Type B pancreatic cell (in vitro differentiated cells): ENCODE results near the gene CNTNAP2. TPM values are rescaled to one million over a fixed set of nuclear protein-coding genes. Genes with fewer than 3 reads are reported as not detected.

Source experiments
- DNase-seq: peaks from one replicate; pipeline ENCODE4 v3.0.0; 2021; ENCODE audit warnings: mixed read lengths; ENCODE audit not compliant: unreplicated experiment; ENCODE audit errors: extremely low spot score
- H3K27ac Mint-ChIP-seq: 2 replicates; pipeline ENCODE4 v1.8.0; 2021; ENCODE audit warnings: mild to moderate bottlenecking, mixed read lengths
- H3K27me3 Mint-ChIP-seq: 2 replicates; pipeline ENCODE4 v1.8.0; 2021; ENCODE audit warnings: mixed read lengths
- H3K36me3 Mint-ChIP-seq: 2 replicates; pipeline ENCODE4 v1.8.0; 2021; ENCODE audit warnings: mixed read lengths
- H3K4me1 Mint-ChIP-seq: one replicate; pipeline ENCODE4 v1.8.0; 2021; ENCODE audit warnings: mixed read lengths; ENCODE audit not compliant: unreplicated experiment
- H3K4me3 Mint-ChIP-seq: 2 replicates; pipeline ENCODE4 v1.8.0; 2021; ENCODE audit warnings: mild to moderate bottlenecking, mixed read lengths
- H3K9me3 Mint-ChIP-seq: 2 replicates; pipeline ENCODE4 v1.8.0; 2021; ENCODE audit warnings: mixed read lengths
- CTCF ChIP-seq: fragments of 200-600 bp; sonication (generic); conservative IDR thresholded peaks from 2 replicates; pipeline ENCODE4 v1.5.0; 2021; ENCODE audit warnings: antibody characterized with exemption, mild to moderate bottlenecking
- total RNA-seq: library from RNA; stranded (reverse); gene quantifications from 2 replicates; pipeline ENCODE4 v1.2.1, GENCODE V29; 2021; ENCODE audit warnings: low replicate concordance

Gene CNTNAP2
- total RNA-seq, 1 donor from 2014 or later, result 26.8 TPM

- Mint-ChIP-seq H3K4me1 (peaks cover 6% of the 10 kb centered on the region), H3K4me3 (no peak overlapping the region), H3K9me3 (no peaks in the 10 kb centered on the region), H3K27ac (no peak overlapping the region), H3K36me3 (no peaks in the 10 kb centered on the region), H3K27me3 (no peaks in the 10 kb centered on the region)
- no peak for TF ChIP-seq CTCF
- DNase-seq, result no peak
These were observed 1194.7 kb downstream of the CNTNAP2 start for GRCh38 chr7:147311336-147311735.

DNA sequence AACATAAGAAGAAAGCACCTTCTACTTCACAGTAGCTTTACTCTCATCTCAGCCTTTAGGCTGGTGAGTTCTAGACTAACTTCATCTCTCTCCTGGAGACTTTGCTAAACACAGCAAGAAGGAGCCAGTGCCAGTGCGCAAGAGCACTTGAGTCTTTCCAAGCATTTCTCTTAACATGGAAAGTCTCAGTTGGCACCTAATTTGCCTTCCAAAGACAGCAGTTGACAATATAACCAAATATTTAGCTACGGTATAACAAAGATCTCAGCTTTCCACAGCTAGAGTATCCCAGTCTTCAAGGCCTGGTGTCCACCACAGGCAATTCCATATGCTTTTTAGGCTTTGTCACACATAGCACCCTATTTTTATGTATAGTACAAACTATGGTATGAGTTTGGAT lies 1204.9 kb downstream of the CNTNAP2 start:
- Mint-ChIP-seq H3K4me3 (no peak overlapping the region), H3K4me1 (no peaks in the 10 kb centered on the region), H3K36me3 (no peaks in the 10 kb centered on the region), H3K9me3 (no peaks in the 10 kb centered on the region), H3K27ac (no peak overlapping the region), H3K27me3 (no peaks in the 10 kb centered on the region)
- no peak for DNase-seq
- TF ChIP-seq CTCF, result no peak

DNA sequence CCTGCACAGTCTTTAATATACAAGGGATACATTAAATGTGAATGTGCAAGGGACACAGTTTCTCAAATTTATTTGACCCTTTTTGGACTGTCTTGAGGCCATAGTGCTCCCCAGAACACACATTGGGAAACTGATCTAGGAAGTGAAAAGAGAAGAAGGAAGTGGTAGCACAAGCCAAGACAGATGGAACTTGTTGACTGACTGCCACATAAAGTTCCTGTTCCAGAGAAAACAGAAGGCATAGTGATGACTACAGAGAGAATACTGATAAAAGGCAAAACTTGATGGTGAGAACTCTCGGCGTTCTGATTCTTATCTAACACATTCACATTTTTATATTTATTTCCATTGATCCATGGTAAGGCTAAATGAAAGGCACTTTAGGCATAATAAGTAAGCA lies 1216.4 kb downstream of the CNTNAP2 start:
- DNase-seq, result no peak
- no peak for TF ChIP-seq CTCF
- Mint-ChIP-seq H3K4me3 (no peak overlapping the region), H3K9me3 (peaks cover 3% of the 10 kb centered on the region), H3K27me3 (no peaks in the 10 kb centered on the region), H3K4me1 (no peaks in the 10 kb centered on the region), H3K27ac (no peak overlapping the region), H3K36me3 (no peaks in the 10 kb centered on the region)

- no peak for TF ChIP-seq CTCF
- no peak overlapping the region for H3K27ac Mint-ChIP-seq
- no peak overlapping the region for H3K4me3 Mint-ChIP-seq
- H3K9me3 Mint-ChIP-seq, result no peaks in the 10 kb centered on the region
- H3K4me1 Mint-ChIP-seq, result no peaks in the 10 kb centered on the region
- H3K36me3 Mint-ChIP-seq, result no peaks in the 10 kb centered on the region
- H3K27me3 Mint-ChIP-seq, result no peaks in the 10 kb centered on the region
- DNase-seq, result no peak
These were observed 1246.5 kb downstream of the CNTNAP2 start for GRCh38 chr7:147363101-147363500.

- Mint-ChIP-seq H3K27me3 (no peaks in the 10 kb centered on the region), H3K27ac (no peak overlapping the region), H3K4me3 (no peak overlapping the region), H3K4me1 (no peaks in the 10 kb centered on the region), H3K9me3 (no peaks in the 10 kb centered on the region), H3K36me3 (no peaks in the 10 kb centered on the region)
- no peak for DNase-seq
- TF ChIP-seq CTCF, result no peak
These were observed 1259.6 kb downstream of the CNTNAP2 start for GRCh38 chr7:147376192-147376591.

DNA sequence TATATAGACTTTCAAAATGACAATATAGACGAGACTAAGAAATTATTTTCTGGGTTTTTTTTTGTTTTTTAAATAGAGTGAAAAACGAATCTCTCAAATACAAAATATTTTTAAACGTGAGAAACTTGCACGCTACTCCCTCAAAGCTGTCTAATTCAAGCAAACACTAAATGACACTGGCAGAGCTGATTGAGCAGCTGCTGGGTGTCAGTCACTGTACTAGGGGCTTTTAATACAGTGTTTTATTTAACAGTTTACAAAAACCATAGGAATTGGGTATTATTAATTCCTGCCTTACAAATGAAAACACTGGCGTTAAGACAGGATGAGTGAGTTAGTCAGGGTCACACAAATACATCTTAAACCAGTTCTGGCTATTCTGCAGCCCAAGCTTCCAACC lies 1264.3 kb downstream of the CNTNAP2 start:
- no peak for DNase-seq
- Mint-ChIP-seq H3K4me1 (no peaks in the 10 kb centered on the region), H3K9me3 (no peaks in the 10 kb centered on the region), H3K27me3 (no peaks in the 10 kb centered on the region), H3K36me3 (no peaks in the 10 kb centered on the region), H3K27ac (no peak overlapping the region), H3K4me3 (no peak overlapping the region)
- no peak for TF ChIP-seq CTCF
